GM23338 (cell line): ENCODE data around the gene CNTNAP5.

Experiments used
- CTCF ChIP-seq, 2 experiments: fragments of 200-600 bp in 1 of 2; sonication (generic) in 1 of 2; conservative IDR thresholded peaks; 2 replicates each; pipeline versions ENCODE4 v1.5.1 to v1.6.1; 2016 to 2017; ENCODE audit warnings: antibody characterized with exemption in 2 of 2, low read depth in 2 of 2, mild to moderate bottlenecking in 2 of 2, moderate library complexity in 1 of 2
- EZH2 ChIP-seq: fragments of 200-600 bp; sonication (generic); IDR thresholded peaks from one replicate; pipeline ENCODE4 v1.8.0; 2017; ENCODE audit warnings: antibody characterized with exemption, mild to moderate bottlenecking, low read depth; ENCODE audit not compliant: unreplicated experiment
- POLR2AphosphoS5 ChIP-seq: IDR thresholded peaks from 2 replicates; pipeline ENCODE4 v1.6.1; 2016; ENCODE audit warnings: antibody characterized with exemption, low read depth
- REST ChIP-seq: IDR thresholded peaks from one replicate; pipeline ENCODE4 v1.6.1; 2018; ENCODE audit warnings: antibody characterized with exemption; ENCODE audit not compliant: unreplicated experiment

GRCh38 chr2:124079045-124079444, 54.0 kb downstream of the CNTNAP5 start:
- TF ChIP-seq CTCF (conservative IDR thresholded peaks at IDR 0.05; ENCODE audit: low read depth in 2 of 2) (no peak), REST (no peak), POLR2AphosphoS5 (no peak), EZH2 (no peak)
